GM12878 (cell line): Measurements from ENCODE around the gene CENPO. TPM values are rescaled to one million over a fixed set of nuclear protein-coding genes. Genes with fewer than 3 reads are reported as not detected.

Experiments
- ASH2L ChIP-seq: fragments of 300-600, 200-600 bp; sonication (generic); IDR thresholded peaks from 2 replicates; pipeline ENCODE4 v1.6.1; 2017; ENCODE audit warnings: low read depth, mild to moderate bottlenecking, borderline replicate concordance
- BACH1 ChIP-seq: fragments of 450-650 bp; IDR thresholded peaks from 2 replicates; pipeline ENCODE4 v1.6.1; 2017; ENCODE audit warnings: mild to moderate bottlenecking, borderline replicate concordance
- CBFB ChIP-seq: IDR thresholded peaks from 2 replicates; pipeline ENCODE4 v1.6.1; 2016; ENCODE audit warnings: antibody characterized with exemption, low read depth
- FOXK2 ChIP-seq: fragments of 450-650 bp; IDR thresholded peaks from 2 replicates; pipeline ENCODE4 v1.6.1; 2017; ENCODE audit warnings: mild to moderate bottlenecking, moderate library complexity
- LARP7 ChIP-seq: fragments of 450-650 bp; IDR thresholded peaks from 2 replicates; pipeline ENCODE4 v1.6.1; 2017; ENCODE audit warnings: mild to moderate bottlenecking
- MYC ChIP-seq: IDR thresholded peaks from 2 replicates; pipeline ENCODE4 v1.6.1; 2011; ENCODE audit warnings: mild to moderate bottlenecking, low read length, moderate library complexity, inconsistent platforms; ENCODE audit not compliant: insufficient read depth, insufficient replicate concordance, insufficient read length, severe bottlenecking
- NFYB ChIP-seq: IDR thresholded peaks from 2 replicates; pipeline ENCODE4 v1.6.1; 2011; ENCODE audit warnings: low read depth, mild to moderate bottlenecking, low read length, improper control_type of control experiment, moderate library complexity; ENCODE audit not compliant: insufficient read depth
- NRF1 ChIP-seq: conservative IDR thresholded peaks from 2 replicates; pipeline ENCODE4 v1.6.1; 2011; ENCODE audit warnings: mild to moderate bottlenecking, low read depth, low read length, improper control_type of control experiment
- PAX5 ChIP-seq: IDR thresholded peaks from 2 replicates; pipeline ENCODE4 v1.6.1; 2011; ENCODE audit warnings: low read depth, low read length, borderline replicate concordance
- RAD51 ChIP-seq: fragments of 450-650 bp; IDR thresholded peaks from 2 replicates; pipeline ENCODE4 v1.6.1; 2016; ENCODE audit warnings: moderate library complexity, mild to moderate bottlenecking, inconsistent platforms
- SMC3 ChIP-seq: IDR thresholded peaks from 2 replicates; pipeline ENCODE4 v1.6.1; 2011; ENCODE audit warnings: low read length, improper control_type of control experiment, borderline replicate concordance
- SUZ12 ChIP-seq: fragments of 200-600 bp; sonication (generic); IDR thresholded peaks from one replicate; pipeline ENCODE4 v1.6.1; 2018; ENCODE audit warnings: antibody characterized with exemption, mild to moderate bottlenecking; ENCODE audit not compliant: unreplicated experiment
- ZNF207 ChIP-seq: fragments of 450-650 bp; IDR thresholded peaks from 2 replicates; pipeline ENCODE4 v1.6.1; 2014; ENCODE audit warnings: antibody characterized with exemption, mild to moderate bottlenecking, borderline replicate concordance
- polyA plus RNA-seq, 11 experiments: library from polyadenylated mRNA; depleted of rRNA in 4 of 11; unstranded in 6 of 11; stranded (reverse) in 5 of 11; fragments of >200 nt; fragmentation: Nextera tagmentation in 4 of 11; fragmentation: Illumina TruSeq in 1 of 11; extraction: Ambion mirVana in 4 of 11; extraction: Trizol in 1 of 11; gene quantifications; 1 replicate in 1 of 11; 2 replicates in 10 of 11; pipeline versions ENCODE4 v1.2.1 to v1.2.3, GENCODE V29; 2011 to 2016; ENCODE audit warnings: inconsistent platforms in 2 of 11, missing spikeins in 2 of 11, low read depth in 1 of 11
- total RNA-seq, 4 experiments: library from RNA; depleted of rRNA in 3 of 4; stranded (reverse); fragments of >200 nt in 3 of 4; fragmentation: Illumina TruSeq in 1 of 4; extraction: Trizol in 1 of 4; gene quantifications; 2 replicates each; pipeline versions ENCODE4 v1.2.1 to v1.2.3, GENCODE V29; 2013 to 2021
- TF ChIP-seq, protein P1 (sequence below): IDR thresholded peaks from 2 replicates; pipeline ENCODE4 v1.6.1; 2012; ENCODE audit warnings: low read depth, low read length, improper control_type of control experiment
- TF ChIP-seq, protein P2 (sequence below): fragments of 150-350 bp; IDR thresholded peaks from 2 replicates; pipeline ENCODE4 v1.6.1; 2014; ENCODE audit warnings: mild to moderate bottlenecking, low read depth, low read length
- TF ChIP-seq, protein P3 (sequence below): IDR thresholded peaks from 2 replicates; pipeline ENCODE4 v1.6.1; 2011; ENCODE audit warnings: low read depth, mild to moderate bottlenecking, low read length, moderate library complexity, borderline replicate concordance; ENCODE audit errors: extremely low read depth

CENPO gene
- total and polyA plus RNA-seq, 10 of the 15 experiments (the other 5 are each of a cell fraction or from before 2014, with no cell fraction given): 18.7 to 37.0 (median 31.4) TPM

DNA sequence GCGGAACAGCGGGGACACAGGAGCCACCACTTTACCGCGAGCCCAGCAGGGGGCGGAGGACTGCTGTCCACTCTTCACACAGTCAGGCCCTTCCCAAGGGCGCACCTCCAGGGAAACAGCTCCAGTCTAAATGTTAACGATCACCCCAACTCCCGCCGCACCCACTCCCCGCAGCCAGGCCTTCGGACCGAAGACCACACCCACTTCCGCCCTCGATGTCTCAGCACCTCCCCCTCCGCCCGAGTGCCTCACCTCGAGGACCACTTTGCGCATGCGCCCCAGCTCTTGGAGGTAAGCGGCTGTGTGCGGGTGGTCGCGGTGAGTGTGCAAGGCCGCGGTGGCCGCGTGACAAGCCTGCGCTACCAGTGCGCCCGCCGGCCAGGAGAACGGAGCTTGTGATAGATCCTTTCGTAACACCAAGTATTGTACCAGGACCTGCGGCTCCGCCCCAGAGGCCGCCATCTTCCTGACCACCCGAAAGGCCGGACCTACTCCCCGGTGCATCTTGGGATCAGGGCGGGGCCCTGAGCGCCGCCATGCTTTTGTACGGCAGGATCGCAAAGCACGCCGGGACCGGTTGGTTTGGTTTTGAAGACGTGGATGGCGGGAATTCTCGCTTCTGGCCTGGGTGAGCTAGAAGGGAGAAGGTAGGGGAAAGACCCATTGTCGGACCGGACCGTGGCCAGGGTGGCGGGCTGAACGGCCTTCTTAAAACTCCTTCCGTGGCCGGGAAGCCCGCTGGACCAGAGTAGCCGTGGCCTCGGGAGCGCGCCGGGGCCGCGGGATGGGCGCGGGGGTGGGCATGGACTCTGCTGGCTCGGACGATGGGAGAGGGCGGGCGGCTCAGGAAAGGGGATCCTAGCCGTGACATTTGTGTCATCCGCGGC is at the start of gene CENPO, which contains the start of gene PTRHD1 (continued):
- TF ChIP-seq RAD51 (no peak), NRF1 (peak; percentile 83), SUZ12 (no peak), ASH2L (peak; percentile 90; the same call in 1 of the 2 replicates), PAX5 (no peak), BACH1 (0 out of 2 replicates have a peak, but pooled peaks have one; percentile 1), ZNF207 (peak; percentile 82), SMC3 (no peak; the same call in 1 of the 2 replicates), LARP7 (peak; percentile 47), CBFB (no peak), FOXK2 (no peak), MYC (no peak), NFYB (no peak)
- TF ChIP-seq, protein P1, sequence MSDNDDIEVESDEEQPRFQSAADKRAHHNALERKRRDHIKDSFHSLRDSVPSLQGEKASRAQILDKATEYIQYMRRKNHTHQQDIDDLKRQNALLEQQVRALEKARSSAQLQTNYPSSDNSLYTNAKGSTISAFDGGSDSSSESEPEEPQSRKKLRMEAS: no peak
- TF ChIP-seq, protein P2, sequence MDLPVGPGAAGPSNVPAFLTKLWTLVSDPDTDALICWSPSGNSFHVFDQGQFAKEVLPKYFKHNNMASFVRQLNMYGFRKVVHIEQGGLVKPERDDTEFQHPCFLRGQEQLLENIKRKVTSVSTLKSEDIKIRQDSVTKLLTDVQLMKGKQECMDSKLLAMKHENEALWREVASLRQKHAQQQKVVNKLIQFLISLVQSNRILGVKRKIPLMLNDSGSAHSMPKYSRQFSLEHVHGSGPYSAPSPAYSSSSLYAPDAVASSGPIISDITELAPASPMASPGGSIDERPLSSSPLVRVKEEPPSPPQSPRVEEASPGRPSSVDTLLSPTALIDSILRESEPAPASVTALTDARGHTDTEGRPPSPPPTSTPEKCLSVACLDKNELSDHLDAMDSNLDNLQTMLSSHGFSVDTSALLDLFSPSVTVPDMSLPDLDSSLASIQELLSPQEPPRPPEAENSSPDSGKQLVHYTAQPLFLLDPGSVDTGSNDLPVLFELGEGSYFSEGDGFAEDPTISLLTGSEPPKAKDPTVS: no peak
- TF ChIP-seq, protein P3, sequence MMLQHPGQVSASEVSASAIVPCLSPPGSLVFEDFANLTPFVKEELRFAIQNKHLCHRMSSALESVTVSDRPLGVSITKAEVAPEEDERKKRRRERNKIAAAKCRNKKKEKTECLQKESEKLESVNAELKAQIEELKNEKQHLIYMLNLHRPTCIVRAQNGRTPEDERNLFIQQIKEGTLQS: no peak
